Fibroblast of skin of abdomen (primary cell): ENCODE data around the gene CASKIN1.

Experiments used
- DNase-seq: peaks from one replicate; pipeline ENCODE4 v3.0.0-alpha.2; 2013

The CASKIN1 gene

DNA sequence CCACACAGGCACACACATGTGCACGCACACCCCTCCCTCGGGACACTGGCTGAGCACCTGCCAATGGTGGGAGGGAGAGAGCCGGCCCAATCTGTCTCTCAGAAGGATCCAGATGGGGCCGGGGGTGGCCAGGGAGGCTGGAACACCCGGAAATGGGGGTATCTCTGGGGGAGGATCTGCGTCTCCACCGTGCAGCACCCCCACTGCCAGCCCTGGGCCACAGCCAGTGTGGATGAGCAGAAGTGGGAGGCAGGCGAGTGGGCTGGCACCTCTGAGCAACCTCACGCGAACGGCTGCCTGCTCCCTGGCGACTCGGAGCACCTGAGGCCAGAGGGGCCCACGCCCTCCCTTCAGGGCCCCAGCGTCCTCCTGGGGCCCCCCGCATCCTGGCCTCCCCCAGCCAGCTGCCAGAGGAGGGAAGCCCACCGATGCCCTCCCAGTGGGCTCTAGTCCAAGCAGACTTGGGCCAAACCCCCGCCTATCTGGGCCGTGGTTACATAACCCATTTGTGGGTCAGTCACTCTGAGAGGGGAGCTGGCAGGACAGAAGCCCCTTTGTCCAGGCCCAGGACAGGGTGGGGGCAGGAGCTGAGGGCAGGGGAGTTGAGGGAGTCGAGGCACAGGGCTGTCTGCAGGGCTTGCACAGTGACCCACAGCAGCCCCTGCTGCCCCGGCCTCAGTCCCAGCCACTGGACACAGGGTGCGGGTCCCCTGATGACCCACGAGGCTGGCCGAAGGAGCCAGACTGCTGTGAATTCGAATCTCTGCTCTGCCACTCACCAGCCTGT lies 5.6 kb downstream of the CASKIN1 start:
- DNase-seq = no peak

DNA sequence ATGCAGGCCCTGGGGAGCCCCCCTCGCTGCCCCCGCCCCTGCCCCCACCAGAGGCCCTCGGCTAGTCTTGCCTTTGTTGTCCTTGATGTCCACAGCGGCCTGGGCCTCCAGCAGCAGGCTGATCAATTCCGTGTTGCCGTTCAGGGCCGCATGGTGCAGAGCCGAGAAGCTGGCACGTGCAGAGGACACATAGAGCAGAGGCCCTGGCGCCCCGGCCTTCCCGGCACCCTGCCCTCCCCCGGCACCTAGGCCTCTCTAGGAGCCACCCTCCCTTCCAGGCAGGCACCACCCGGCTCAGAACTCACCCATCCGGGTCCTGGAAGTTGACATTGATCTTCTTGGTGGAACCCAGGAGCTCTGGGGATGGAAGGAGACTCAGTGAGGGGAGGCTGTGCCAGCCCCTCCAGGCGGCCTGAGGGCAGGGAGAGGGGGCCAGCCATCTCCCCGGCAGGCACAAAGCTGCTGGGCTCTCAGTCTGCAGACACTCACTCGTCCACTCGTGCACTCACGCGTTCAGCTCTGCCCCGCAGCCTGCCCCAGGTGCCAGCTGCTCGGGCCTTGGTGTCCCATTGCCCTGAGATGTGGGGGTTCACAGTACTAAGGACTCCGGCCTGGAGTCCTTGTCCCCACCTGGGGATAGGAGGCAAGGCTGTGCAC lies 6.3 kb downstream of the CASKIN1 start:
- no peak for DNase-seq

DNA sequence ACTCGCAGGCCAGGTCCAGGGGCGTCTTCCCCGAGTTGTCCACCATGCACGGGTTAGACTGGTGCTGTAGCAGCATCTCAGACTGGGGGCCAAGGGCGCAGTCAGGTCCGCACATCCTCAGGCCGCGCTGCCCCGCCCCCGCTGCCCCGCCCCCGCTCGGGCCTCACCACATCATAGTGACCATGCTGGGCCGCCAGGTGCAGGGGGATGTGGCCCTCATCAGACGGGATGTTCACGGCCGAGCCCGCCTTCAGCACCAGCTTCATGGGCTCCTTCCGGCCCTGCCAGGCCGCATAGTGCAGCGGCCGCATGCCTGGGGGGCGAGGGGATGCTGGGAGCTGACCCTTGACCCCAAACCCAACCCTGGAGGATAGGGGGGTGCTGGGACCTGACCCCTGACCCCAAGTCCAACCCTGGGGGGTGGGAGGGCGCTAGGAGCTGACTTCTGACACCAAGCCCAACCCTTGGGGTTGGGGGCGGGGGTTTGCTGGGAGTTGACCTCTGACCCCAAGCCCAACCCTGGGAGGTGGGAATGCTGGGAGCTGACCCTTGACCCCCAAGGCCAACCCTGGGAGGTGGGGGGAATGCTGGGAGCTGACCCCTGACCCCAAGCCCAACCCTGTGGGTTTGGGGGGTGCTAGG lies 7.0 kb downstream of the CASKIN1 start:
- DNase-seq = no peak

DNA sequence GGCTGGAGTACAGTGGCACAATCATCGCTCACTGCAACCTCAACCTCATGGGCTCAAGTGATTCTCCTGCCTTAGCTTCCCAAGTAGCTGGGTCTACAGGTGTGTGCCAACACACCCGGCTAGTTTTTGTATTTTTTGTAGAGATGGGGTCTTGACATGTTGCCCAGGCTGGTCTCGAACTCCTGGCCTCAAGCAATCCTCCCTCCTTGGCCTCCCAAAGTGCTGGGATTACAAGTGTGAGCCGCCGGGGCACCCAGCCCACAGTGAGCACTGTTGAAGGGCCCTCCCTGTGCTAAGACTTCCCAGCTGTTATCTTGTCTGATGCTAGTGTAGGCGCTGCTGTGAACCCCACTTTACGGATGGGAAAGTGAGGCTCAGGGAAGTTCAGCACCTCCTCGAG lies 8.0 kb downstream of the CASKIN1 start:
- DNase-seq = no peak

DNA sequence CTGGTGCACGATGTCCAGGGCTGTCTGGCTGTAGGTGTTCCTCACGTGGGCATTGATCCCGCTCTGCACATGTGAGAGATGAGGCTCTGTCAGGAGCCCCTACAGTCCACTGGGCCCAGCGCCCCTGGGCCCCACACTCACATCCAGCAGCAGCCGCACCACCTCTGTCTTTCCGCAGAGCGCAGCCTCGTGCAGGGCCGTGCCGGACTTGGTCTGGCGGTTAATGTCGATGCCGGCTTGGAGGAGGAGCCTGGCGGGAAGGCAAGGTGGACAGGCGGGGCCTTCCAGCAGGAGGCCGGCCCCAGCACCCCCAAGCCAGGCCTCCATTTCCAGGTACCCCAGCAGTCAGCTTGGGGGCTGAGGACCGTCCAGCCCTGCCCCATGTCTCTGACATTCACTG lies 9.2 kb downstream of the CASKIN1 start:
- no peak for DNase-seq

DNA sequence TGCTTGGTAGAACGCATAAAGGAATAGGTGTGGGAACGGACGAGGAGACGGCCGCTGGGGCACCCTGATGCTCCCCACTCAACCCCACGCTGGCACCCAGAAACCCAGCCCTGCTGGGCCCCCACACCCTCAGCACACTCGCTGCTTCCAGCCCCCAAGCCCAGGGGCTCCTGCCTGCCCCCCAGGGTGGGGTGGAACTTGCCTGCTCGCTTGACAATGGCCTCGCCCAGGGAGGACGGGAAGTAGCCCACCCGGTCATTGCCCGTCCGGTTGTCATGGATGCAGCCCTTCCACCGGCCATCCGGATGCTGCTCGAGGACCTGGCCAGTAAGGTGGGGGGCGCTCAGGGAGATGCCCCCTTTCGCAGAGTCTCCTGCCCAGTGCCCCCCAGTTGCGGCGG lies 9.9 kb downstream of the CASKIN1 start:
- DNase-seq = no peak

DNA sequence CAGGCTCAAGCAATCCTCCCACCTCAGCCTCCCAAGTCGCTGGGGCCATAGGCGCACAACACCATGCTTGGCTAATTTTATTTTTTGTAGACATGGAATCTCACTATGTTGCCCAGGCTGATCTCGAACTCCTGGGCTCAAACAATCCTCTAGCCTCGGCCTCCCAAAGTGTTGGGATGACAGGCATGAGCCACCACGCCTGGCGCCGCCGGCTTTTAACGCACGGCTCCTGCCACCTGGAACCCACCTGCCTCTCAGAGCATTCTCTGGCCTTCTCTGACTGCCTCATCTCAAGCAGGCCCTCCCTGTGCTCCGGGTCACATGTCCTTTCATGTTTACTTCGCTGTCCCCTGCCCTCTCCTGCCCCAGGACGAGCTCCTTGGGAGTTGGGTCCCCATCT lies 10.3 kb downstream of the CASKIN1 start:
- DNase-seq = no peak

DNA sequence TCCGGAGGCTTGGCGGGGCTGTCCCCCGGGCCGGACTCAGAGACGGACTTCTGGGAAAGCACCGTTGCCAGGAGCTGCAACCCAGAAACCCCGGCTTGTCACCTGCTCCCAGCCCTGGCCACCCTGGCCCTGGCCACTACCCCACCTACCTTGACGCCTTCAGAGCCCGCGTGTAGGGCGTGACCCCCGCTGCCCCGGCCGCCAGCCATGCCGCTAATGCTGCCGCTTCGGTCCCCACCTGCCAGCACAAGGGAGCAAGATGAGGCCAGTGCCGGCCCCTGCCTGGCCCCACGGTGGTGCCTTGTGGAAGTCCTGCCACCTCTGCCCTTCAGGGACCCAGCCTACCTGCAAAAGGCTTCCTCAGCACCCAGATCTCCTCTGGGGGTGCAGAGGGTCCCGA lies 11.4 kb downstream of the CASKIN1 start:
- DNase-seq = no peak

DNA sequence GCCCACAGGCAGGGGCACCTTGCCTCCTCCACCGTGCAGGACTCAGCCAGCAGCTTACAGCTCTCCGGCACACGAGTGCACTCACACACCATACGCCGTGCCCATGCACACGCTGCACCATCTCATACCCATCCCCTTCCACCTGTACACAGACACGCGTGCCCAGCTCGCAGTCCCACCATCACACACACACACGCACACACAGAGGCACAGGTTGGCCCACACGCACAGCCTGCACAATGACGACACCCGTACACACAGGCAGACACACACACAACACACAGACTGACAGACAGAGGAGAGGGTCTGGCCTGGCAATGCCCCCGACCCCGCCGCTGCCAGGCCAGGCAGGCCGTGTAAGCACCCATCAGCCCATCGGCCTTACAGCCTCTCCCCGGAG lies 12.1 kb downstream of the CASKIN1 start:
- no peak for DNase-seq

DNA sequence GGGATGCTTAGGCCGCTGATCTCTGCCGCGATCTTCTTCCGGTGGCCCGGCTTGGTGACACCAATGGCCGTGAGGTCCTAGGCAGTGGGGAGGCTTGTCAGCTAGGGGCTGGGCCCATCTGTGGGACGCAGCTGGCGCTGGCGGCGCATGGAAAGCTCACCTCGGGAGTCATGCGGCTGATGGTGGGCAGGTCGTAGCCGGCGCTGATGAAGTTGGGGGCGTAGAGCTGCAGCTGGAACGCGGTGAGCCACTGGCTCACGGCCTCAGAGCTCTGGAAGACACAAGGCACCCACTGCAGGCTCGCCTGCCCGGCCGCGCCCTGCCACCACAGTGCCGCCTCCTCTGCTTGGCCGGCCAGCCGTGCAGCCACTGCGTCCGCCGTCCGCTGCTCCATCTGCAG lies 12.7 kb downstream of the CASKIN1 start:
- no peak for DNase-seq

DNA sequence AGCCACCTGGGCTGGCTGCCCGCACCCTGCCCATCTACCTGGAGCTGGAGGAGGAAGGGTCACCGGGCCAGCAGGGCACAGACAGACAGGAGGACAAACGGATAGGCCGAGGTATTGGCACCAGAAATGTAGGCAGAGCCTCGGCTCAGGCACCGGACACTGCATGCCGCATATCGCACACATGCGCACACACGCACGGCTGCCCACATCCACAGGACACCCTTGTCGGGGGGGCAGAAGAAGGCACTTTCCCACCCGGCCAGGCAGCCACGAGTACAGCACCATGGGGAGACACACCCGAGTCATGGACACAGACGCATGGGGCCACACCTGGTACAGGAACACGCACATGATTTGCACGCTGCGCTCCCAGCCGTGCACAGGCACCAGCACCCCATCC lies 14.5 kb downstream of the CASKIN1 start:
- DNase-seq = no peak

DNA sequence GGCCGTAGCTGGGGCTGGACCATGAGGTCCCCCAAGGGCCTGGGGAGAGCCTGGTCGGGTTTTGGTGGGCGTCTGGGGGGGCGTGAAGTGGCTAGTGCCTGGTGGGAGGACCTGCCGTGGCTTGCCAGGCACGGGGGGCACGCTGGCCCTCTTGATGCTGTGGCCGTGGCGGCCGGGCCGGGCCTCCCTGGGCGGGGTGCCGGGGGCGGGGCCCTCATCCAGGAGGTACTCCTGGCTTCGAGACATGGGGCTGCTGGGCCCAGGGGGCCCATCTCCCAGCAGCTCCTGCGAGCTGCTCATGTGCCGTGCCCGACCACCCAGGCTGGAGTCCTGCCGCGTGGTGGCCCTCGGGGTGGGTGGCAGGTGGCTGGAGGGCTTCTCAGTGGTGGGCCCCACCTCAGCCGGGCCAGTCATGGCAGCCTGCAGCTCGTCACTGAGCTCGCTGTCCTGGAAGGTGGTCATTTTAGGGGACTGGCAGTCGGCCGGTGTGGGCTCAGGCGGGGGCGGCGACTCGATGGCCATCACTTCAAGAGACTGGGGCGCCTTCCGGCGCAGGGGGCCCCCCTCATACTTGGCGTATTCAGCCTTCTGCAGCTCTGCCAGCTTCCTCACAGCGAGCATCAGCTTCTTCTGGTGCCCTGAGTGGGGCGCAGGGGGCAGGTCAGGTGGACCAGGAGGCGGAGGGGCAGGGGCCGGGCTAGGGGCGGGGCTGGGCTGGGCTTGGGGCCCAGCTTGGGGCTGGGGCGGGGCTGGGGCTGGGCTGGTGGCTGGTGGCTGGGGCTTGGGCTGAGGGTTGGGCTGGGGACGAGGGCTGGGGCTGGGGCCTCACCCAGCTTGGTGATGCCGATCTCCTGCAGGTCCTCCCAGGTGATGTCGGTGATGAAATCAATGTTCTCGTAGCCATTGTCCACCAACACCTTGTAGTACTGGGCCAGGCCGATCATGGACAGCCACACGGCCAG lies 15.2 kb downstream of the CASKIN1 start:
- DNase-seq = no peak

DNA sequence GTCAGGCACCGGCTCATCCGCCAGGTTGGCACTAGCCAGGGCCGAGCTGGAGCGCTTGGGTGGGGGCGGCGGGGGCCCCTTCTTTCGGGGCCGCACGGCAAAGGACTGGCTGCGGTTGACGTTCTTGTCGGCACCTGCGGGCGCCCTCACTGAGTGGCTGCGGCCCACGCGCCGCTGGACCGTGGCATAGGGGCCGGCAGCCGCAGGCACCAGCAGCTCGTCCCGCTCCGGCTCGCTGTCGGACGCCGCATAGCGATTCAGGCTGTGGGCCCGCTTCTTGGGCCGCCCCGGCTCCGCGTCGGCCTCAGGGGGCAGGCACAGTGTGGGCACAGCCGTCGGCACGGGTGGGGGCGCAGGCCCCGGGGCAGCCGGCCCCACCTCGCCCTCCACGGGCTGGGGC lies 15.9 kb downstream of the CASKIN1 start:
- no peak for DNase-seq

DNA sequence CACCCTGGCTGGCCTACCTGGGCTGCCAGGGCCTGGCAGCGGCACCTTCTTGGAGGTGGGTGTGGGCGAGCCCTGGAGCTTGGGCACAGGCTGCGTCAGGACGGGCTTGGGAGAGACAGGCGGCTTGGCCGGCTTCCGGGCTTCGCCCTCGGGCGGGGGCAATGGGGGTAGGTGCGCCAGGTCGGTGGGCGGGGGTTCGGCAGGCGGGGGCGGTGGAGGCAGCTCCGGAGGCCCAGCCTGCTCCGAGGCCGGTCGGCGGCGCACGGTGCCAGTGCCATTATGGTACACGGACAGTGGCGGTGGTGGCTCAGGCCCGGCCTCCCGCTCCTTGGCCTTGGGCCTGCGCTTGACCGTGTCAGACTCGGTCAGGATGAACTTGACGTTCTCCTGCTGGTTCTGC lies 16.8 kb downstream of the CASKIN1 start:
- no peak for DNase-seq

DNA sequence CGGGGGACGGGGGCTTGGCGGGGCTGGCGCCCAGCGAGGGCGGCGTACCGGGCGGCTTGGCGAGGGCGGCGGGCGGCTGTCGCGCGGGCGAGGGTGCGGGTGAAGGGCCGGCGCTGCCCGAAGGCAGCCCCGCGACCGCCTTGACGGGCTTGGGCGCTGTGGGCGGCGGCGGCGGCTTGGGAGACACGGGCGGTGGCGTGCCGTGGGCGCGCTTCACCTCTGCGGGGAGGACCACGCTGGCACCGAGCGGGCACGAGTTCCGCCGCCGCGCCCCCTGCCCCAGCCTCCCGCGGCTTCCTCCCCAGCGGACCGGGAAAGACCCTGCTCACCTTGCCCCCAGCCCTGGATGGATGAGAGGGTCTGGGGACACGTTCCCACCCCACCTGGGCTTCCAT lies 17.3 kb downstream of the CASKIN1 start:
- no peak for DNase-seq

DNA sequence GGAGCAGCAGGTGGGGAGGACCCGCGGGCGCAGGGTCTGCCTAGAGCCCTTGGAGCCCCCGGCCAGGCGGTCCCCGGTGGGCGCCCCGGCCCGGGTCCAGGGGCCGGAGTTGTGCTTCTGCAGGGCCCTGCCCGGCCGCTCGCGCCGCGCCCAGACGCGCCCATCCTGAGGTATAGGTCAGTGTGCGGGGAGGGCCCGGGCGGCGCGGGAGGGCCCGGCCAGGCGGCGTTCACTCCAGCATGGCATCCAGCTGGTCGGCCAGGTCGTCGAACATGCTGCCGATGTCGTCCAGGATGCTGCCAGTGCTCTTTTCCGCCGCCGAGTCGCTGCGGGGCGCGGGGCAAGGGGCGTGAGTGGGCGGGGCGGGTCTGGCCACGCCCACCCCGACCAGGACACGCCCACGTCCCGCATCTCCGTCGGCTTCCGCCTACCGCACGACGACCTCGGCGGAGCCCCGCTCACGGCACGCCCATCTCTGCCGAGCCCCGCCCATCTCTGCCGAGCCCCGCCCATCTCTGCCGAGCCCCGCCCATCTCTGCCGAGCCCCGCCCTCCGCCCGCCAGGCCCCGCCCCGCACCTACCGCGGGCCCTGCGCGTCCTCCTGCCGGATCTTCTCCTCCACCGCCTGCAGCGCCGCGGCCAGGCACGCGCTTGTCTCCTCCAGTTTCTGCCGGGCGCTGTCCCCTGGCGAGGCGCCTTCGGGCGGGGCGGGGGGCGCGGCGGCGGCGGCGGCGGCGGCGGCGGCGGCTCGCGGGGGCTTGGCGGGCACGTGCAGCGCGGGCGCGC lies 17.9 kb downstream of the CASKIN1 start:
- DNase-seq = peak; percentile 43

DNA sequence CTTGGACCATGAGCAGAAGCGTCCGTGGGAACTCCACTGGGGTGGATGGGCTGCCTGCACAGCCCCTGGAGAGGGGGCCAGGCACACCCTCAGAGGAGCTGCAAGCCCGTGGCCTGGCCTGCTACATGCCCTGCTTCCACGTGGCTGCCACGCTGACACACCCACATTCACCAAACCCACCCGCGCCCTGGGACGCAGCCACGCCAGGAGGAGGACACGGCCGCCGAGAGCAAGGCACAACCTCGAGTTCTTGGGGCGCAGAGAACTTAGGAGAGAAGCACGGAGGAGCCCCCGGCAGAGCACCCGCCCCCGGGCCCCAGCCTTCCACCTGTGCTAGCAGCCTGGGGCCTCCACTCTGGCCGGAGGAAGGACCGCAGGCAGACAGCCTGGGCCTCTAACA lies 18.8 kb downstream of the CASKIN1 start:
- DNase-seq = no peak

DNA sequence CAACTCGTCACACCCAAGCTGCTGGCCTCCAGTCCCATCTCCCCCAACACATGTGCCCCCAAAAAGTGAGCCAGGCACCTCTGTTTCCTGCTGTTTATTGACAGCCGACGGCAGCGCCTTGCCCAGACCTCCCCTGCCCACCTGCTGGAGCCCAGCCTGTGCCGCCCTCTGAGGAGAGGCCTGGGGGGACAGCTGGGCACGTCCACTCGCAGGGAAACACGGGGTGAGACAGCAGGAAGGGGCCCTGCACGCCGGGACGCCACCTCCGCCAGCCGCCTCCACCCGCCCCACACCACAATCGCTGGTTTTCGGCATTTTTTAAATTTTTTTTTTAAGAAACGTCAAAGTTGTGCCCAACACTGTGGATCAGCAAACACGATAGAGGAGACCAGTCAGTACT lies 19.3 kb downstream of the CASKIN1 start:
- no peak for DNase-seq

DNA sequence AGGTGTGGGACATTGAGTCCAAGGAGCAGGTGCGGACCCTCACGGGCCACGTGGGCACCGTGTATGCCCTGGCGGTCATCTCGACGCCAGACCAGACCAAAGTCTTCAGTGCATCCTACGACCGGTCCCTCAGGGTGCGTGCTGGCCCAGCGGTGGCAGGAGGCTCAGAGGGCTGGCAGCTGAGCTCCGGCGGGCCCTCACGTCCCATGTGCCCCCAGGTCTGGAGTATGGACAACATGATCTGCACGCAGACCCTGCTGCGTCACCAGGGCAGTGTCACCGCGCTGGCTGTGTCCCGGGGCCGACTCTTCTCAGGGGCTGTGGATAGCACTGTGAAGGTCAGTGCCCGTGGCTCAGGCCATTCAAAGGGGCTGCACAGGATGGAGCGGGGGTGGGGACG lies 20.4 kb downstream of the CASKIN1 start:
- DNase-seq = no peak

DNA sequence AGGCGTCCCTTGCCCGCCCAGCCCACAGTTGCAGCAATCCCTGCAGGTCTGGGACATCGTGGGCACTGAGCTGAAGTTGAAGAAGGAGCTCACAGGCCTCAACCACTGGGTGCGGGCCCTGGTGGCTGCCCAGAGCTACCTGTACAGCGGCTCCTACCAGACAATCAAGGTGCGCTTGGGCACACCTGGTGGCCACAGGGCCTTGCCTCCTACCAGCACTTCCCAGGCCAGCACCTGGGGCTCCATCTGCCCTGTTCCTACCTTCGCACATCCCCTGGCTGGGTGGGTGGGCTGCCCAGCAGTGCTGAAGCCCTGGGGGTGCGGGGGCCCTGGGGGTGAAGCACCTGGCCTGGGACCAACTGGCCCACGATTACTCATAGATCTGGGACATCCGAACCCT lies 21.0 kb downstream of the CASKIN1 start:
- DNase-seq = no peak

DNA sequence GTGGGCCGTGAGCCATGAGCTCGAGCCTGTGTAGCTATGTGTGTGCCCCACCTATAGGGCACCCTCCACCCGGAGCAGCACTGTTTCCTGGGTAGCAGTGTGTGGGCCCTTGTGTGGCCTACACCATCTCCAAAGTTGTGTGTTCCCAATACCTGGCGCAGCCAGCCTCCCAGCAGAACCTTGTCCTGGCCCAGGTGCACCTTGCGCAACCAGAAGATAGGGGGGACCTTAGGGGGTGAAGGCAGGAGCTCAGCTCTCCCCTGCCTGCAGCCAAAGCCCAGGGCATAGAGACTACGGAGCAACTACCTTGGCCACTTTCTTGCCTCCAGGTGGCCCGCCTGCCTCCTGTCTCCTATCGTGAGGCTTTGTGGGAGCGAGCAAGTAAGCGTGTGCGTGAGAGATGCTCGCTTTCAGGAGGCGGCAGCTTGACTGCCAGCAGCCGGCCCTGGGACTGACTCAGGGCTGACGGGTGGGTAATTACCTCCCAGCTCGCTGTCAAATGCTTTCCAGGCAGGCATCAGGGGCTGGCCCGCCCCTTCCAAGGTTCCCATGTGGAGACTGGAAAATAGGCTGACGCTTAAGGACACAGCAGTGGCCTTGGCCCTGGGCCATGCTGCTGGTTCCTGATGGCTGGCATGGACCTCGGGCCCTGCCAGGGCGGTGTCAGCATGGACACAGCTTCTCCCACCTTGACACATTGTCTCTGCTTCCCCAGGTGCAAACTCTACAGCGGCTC lies 21.8 kb downstream of the CASKIN1 start:
- DNase-seq = no peak
